Neural cell (in vitro differentiated cells): ENCODE measurements around the gene CACNA2D2.

ENCODE experiments used
- EP300 ChIP-seq: fragments of 450-650 bp; conservative IDR thresholded peaks from 2 replicates; pipeline ENCODE4 v1.6.1; 2014; ENCODE audit warnings: antibody characterized with exemption, mild to moderate bottlenecking, moderate library complexity; ENCODE audit not compliant: poor library complexity, severe bottlenecking
- EZH2 ChIP-seq: fragments of 200-600, 300-800 bp; shearing (Covaris generic), sonication (generic); IDR thresholded peaks from 2 replicates; pipeline ENCODE4 v1.6.1; 2014; ENCODE audit warnings: antibody characterized with exemption, low read length, borderline replicate concordance, mild to moderate bottlenecking; ENCODE audit not compliant: insufficient read depth, poor library complexity, severe bottlenecking
- MXI1 ChIP-seq: fragments of 450-650 bp; conservative IDR thresholded peaks from 2 replicates; pipeline ENCODE4 v1.6.1; 2014; ENCODE audit warnings: antibody characterized with exemption, mild to moderate bottlenecking; ENCODE audit not compliant: poor library complexity, severe bottlenecking
- POLR2AphosphoS5 ChIP-seq: IDR thresholded peaks from 2 replicates; pipeline ENCODE4 v1.6.1; 2012
- RAD21 ChIP-seq: fragments of 450-650 bp; conservative IDR thresholded peaks from 2 replicates; pipeline ENCODE4 v1.6.1; 2014; ENCODE audit warnings: antibody characterized with exemption, mild to moderate bottlenecking, moderate library complexity
- TAF1 ChIP-seq: IDR thresholded peaks from 2 replicates; pipeline ENCODE4 v1.6.1; 2012; ENCODE audit warnings: low read depth
- TF ChIP-seq, protein P1 (sequence below): fragments of 450-650 bp; IDR thresholded peaks from 2 replicates; pipeline ENCODE4 v1.5.1; 2014; ENCODE audit warnings: antibody characterized with exemption, mild to moderate bottlenecking, moderate library complexity; ENCODE audit not compliant: poor library complexity, severe bottlenecking

DNA sequence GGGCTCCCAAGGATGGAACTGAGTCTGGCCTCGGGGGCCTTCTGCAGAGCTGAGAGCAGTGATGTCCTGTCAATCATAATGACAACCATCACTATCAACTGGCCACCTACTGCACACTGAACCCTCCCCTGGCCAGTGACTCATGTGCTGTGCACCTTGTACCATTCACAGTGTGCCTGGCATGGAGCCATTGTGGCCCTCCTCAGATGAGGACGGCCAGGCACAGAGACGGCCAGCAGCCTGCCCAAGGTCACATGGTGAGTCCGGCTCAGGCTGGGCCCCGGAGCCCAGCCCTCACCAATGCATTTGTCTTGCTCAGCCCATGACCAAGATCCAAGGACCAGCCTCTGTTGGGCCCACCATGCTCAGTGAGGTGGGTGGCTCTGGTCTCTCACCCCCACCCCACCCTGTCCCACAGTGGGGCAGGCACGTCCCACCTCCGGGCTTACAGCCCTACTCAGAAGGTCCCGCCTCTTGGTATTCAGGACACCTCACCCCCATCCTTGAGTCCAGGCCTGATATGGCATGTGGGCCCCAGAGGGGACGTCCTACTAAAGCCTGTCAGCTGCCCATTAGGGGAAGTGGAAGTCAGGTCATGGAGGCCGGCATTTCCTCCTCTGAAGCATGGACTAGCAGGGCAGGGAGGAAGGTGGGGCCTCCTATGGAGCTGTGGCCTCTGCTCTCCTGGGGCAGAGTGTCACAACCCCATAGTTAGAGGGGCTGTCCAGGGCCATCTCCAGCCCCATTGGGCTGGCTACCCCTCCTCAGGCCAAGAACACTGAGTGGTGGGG is 108.2 kb downstream of the CACNA2D2 start:
- TF ChIP-seq, protein P1, sequence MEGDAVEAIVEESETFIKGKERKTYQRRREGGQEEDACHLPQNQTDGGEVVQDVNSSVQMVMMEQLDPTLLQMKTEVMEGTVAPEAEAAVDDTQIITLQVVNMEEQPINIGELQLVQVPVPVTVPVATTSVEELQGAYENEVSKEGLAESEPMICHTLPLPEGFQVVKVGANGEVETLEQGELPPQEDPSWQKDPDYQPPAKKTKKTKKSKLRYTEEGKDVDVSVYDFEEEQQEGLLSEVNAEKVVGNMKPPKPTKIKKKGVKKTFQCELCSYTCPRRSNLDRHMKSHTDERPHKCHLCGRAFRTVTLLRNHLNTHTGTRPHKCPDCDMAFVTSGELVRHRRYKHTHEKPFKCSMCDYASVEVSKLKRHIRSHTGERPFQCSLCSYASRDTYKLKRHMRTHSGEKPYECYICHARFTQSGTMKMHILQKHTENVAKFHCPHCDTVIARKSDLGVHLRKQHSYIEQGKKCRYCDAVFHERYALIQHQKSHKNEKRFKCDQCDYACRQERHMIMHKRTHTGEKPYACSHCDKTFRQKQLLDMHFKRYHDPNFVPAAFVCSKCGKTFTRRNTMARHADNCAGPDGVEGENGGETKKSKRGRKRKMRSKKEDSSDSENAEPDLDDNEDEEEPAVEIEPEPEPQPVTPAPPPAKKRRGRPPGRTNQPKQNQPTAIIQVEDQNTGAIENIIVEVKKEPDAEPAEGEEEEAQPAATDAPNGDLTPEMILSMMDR: no peak
- TF ChIP-seq EZH2 (no peak), RAD21 (no peak), POLR2AphosphoS5 (no peak), MXI1 (no peak), EP300 (no peak), TAF1 (no peak)
